AG09309 (cell line): ENCODE measurements around the gene IRX4.

ENCODE experiments used
- DNase-seq: peaks from one replicate; pipeline ENCODE4 v3.0.0-alpha.2; 2010; ENCODE audit warnings: low read depth
- H3K4me3 ChIP-seq: 2 replicates; pipeline ENCODE4 v1.5.1; 2011; ENCODE audit warnings: mild to moderate bottlenecking, low read depth, low read length, moderate library complexity; ENCODE audit not compliant: control insufficient read depth
- CTCF ChIP-seq: IDR thresholded peaks from 2 replicates; pipeline ENCODE4 v1.5.1; 2011; ENCODE audit warnings: mild to moderate bottlenecking, low read depth, low read length, inconsistent platforms; ENCODE audit not compliant: insufficient read depth, control insufficient read depth; ENCODE audit errors: missing control alignments

The IRX4 gene

GRCh38 chr5:1919209-1919566 lies 36.5 kb upstream of the IRX4 start:
- DNase-seq, result no peak

GRCh38 chr5:1918488-1919208 lies 35.9 kb upstream of the IRX4 start:
- no peak for DNase-seq
- TF ChIP-seq CTCF, result no peak
- H3K4me3 ChIP-seq, result no peak overlapping the region

More at GRCh38 chr5:1919209-1919566, 36.5 kb upstream of the IRX4 start:
- no peak for TF ChIP-seq CTCF
- H3K4me3 ChIP-seq, result no peak overlapping the region

GRCh38 chr5:1917830-1918487 lies 35.2 kb upstream of the IRX4 start:
- TF ChIP-seq CTCF, result no peak
- no peak for DNase-seq
- H3K4me3 ChIP-seq, result no peak overlapping the region

- TF ChIP-seq CTCF, result no peak
- H3K4me3 ChIP-seq, result no peak overlapping the region
- no peak for DNase-seq
Observed at GRCh38 chr5:1916041-1917001, 33.6 kb upstream of the IRX4 start.

- no peak for DNase-seq
- H3K4me3 ChIP-seq, result no peak overlapping the region
- TF ChIP-seq CTCF, result no peak
Observed at GRCh38 chr5:1915316-1915715, 32.6 kb upstream of the IRX4 start.

GRCh38 chr5:1914471-1914870 lies 31.7 kb upstream of the IRX4 start:
- H3K4me3 ChIP-seq, result no peak overlapping the region
- TF ChIP-seq CTCF, result no peak
- no peak for DNase-seq
